ENCODE data around the gene BET1L. TPM values are rescaled to one million over a fixed set of nuclear protein-coding genes. Genes with fewer than 3 reads are reported as not detected.

BET1L gene, protein sequence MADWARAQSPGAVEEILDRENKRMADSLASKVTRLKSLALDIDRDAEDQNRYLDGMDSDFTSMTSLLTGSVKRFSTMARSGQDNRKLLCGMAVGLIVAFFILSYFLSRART
- polyA plus RNA-seq (2013, experiment 1 of 2), result 51.3 TPM
- polyA plus RNA-seq (2013, experiment 2 of 2), result 44.1 TPM

DNA sequence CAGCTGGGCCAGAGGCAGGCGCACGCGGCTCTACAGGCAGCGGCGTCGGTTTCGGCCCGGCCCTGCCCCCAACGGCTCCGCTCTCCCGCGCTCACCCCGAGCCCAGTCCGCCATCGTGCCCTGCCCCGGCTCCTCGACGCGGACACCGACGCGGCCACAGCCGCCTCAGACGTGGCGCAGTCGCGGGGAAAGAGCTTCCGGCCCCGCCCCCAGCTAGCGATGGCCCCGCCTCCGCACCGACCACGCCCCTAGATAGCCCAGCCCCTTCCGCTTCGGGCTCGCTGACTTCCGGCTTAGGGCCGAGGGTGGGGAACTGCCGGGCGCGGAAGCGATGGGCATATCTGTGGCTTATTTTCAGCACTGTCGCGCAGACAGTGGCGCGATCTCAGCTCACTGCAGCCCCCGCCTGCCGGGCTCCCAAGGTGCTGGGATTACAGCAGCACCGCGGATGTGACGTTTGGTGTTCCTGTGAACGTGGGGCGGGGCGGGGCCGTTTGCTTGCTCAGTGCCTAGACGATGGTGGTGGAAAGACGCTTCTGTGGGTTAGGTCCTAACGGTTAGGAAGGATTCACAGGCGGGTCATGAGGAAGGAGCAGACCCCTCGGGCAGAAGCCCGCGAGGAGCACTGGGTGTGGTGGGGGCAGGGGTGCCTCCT lies at the start of gene BET1L, which contains the start of gene RIC8A:
BET1L (minus strand) TSS at position 192 of the 655 bp plus-strand sequence; CDS start at position 114, 78 bp downstream.
RIC8A (plus strand) TSS at position 501 of the 655 bp plus-strand sequence. CDS start 1,147 bp downstream, outside the sequence.
- Histone ChIP-seq H3K27ac (ENCODE audit: low read depth, low read length, severe bottlenecking) (peak within 1 kb of the TSS; percentile 97), H3K36me3 (ENCODE audit: control insufficient read depth, insufficient read depth, low read length) (peaks cover 64% of the 10 kb centered on the region), H3K4me1 (ENCODE audit: control insufficient read depth, insufficient read depth, low read length, poor library complexity, severe bottlenecking) (peaks cover 26% of the 10 kb centered on the region), H3K9me3 (ENCODE audit: control insufficient read depth, low read length) (no peaks in the 10 kb centered on the region), H3K4me3 (ENCODE audit: extremely low read depth, insufficient read depth, low read length, poor library complexity, severe bottlenecking) (peak within 1 kb of the TSS; percentile 92)
- WGBS, 2 experiments (ENCODE audit: insufficient coverage in 2 of 2), result 0% methylated on average over 45 to 58 of the region's 63 CpGs

DNA sequence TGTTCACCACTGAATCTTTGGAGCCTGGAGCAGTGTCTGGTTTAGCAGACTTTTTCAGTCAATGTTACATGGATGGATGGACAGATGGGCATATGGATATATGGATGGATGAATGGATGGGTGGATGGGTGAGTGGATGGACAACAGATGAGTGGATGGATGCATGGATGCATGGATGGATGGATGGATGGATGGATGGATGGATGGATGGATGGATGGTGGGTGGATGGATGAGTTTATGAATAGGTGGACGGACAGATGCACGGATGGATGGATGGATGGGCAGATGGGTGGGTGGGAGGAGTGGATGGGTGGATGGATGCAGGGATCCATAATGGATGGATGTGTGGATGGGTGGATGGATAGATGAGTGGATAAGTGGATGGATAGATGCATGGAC lies 48.6 kb upstream of the BET1L start:
- Histone ChIP-seq H3K9me3 (ENCODE audit: control insufficient read depth, low read length) (no peaks in the 10 kb centered on the region), H3K4me3 (ENCODE audit: extremely low read depth, insufficient read depth, low read length, poor library complexity, severe bottlenecking) (no peak overlapping the region), H3K36me3 (ENCODE audit: control insufficient read depth, insufficient read depth, low read length) (peaks cover 33% of the 10 kb centered on the region), H3K27ac (ENCODE audit: low read depth, low read length, severe bottlenecking) (no peak overlapping the region), H3K4me1 (ENCODE audit: control insufficient read depth, insufficient read depth, low read length, poor library complexity, severe bottlenecking) (no peaks in the 10 kb centered on the region)
- WGBS, 2 experiments (ENCODE audit: insufficient coverage in 2 of 2), result 94 to 98% methylated on average over 2 of the region's 2 CpGs

DNA sequence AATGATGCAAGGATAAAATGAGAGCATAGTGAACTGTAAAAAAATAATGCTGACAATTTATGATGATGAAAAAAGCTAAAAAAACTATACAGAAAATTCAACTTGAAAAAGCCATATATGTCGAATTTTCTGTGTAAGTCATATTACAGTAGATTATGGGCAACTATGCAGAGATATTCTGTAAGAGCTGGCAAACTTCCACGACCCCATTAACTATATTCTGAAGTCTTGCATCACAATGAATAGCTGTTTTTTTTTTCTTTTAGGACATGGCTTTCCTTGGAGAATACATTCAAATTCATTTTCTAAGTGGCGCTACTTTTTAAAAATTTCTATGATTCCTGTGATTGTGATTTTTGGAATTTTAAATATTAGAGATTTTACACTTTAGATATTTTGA lies 48.0 kb upstream of the BET1L start:
- Histone ChIP-seq H3K36me3 (ENCODE audit: control insufficient read depth, insufficient read depth, low read length) (peaks cover 39% of the 10 kb centered on the region), H3K4me1 (ENCODE audit: control insufficient read depth, insufficient read depth, low read length, poor library complexity, severe bottlenecking) (no peaks in the 10 kb centered on the region), H3K9me3 (ENCODE audit: control insufficient read depth, low read length) (no peaks in the 10 kb centered on the region), H3K27ac (ENCODE audit: low read depth, low read length, severe bottlenecking) (no peak overlapping the region), H3K4me3 (ENCODE audit: extremely low read depth, insufficient read depth, low read length, poor library complexity, severe bottlenecking) (no peak overlapping the region)
- no CpG with 5 or more reads among the region's 3 CpGs for WGBS, 2 experiments (ENCODE audit: insufficient coverage in 2 of 2)

DNA sequence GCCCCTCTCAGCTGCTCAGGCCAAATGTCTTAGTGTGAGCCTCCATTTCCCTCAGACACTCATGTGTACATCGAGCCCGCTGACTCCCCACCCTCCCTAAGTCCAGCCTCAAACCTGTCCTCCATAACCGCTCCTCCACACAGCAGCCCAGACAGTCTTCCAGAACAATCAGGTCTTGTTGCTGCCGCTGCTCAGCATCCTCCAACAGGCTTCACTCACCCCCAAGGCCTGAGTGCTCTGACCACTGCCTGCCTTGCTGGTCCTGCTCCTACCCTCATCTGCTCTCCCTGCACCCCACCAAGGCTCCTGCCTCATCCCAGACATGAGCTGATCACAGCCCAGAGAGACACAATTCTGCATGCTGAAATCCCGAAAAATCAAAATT lies 46.7 kb upstream of the BET1L start:
- Histone ChIP-seq H3K4me1 (ENCODE audit: control insufficient read depth, insufficient read depth, low read length, poor library complexity, severe bottlenecking) (no peaks in the 10 kb centered on the region), H3K4me3 (ENCODE audit: extremely low read depth, insufficient read depth, low read length, poor library complexity, severe bottlenecking) (no peak overlapping the region), H3K36me3 (ENCODE audit: control insufficient read depth, insufficient read depth, low read length) (peaks cover 50% of the 10 kb centered on the region), H3K9me3 (ENCODE audit: control insufficient read depth, low read length) (no peaks in the 10 kb centered on the region), H3K27ac (ENCODE audit: low read depth, low read length, severe bottlenecking) (no peak overlapping the region)
- WGBS, 2 experiments (ENCODE audit: insufficient coverage in 2 of 2), result 88 to 98% methylated on average over 4 of the region's 5 CpGs

DNA sequence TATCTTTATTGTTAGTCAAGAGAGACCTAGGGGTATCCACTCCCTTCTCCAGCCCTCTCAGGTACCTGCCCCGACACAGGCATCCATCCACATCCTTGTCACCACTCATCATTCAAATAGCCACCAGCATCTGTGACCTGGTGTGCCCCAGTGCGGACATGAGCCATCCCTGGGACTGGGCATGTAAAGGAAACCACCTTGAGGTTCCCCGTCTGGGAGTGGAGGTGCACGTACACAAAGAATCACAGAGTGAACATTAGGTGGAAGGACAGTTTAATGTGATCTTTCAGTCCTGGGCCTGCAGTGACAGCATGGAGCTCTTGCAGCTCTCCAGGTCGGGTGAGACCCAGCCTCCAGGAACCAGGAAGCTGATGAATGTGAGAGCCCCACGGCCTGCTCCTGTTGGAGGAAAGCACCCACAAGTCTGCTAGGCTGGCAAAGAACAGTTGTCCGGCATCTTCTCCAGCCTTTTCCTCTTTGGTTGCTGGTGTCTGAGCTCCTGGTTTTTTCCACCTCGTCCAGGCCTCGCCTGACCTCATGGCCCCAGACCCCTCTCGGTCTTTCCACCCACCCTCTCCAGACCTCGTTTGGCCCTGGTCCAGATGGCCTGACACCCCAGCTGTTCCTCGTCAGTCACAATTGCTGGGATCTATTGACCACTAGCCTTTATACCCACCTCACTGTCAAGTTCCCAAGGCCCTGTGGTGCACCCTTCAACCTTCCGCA lies 46.1 kb upstream of the BET1L start:
- H3K4me1 ChIP-seq (ENCODE audit: control insufficient read depth, insufficient read depth, low read length, poor library complexity, severe bottlenecking), result no peaks in the 10 kb centered on the region
- WGBS, 2 experiments (ENCODE audit: insufficient coverage in 2 of 2), result 94% methylated on average over 12 to 13 of the region's 13 CpGs
- H3K9me3 ChIP-seq (ENCODE audit: control insufficient read depth, low read length), result no peaks in the 10 kb centered on the region
- H3K36me3 ChIP-seq (ENCODE audit: control insufficient read depth, insufficient read depth, low read length), result peaks cover 56% of the 10 kb centered on the region
- no peak overlapping the region for H3K4me3 ChIP-seq (ENCODE audit: extremely low read depth, insufficient read depth, low read length, poor library complexity, severe bottlenecking)
- no peak overlapping the region for H3K27ac ChIP-seq (ENCODE audit: low read depth, low read length, severe bottlenecking)

DNA sequence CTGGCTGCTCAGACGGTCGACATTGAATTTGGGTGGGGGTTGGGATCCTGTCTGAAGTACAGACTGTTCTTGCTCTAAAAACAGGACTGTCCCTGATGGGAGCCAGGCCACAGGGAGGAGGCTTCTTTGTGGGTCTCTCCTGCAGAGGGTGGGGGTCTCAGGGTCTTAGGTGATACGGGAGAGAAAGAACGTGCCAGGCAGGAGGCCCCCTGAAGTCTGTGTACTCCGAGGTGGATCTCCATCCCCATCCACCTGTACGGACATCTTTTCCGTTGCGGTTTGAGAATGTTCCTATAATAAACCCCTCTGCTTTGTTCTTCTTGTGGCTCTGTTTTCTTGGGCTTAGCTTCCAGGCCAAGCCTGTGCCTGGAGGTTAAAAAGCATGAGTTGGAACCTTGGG lies 45.5 kb upstream of the BET1L start:
- no peak overlapping the region for H3K27ac ChIP-seq (ENCODE audit: low read depth, low read length, severe bottlenecking)
- no peaks in the 10 kb centered on the region for H3K9me3 ChIP-seq (ENCODE audit: control insufficient read depth, low read length)
- H3K36me3 ChIP-seq (ENCODE audit: control insufficient read depth, insufficient read depth, low read length), result peaks cover 62% of the 10 kb centered on the region
- WGBS, 2 experiments (ENCODE audit: insufficient coverage in 2 of 2), result 90 to 97% methylated on average over 4 to 6 of the region's 8 CpGs
- H3K4me3 ChIP-seq (ENCODE audit: extremely low read depth, insufficient read depth, low read length, poor library complexity, severe bottlenecking), result no peak overlapping the region
- H3K4me1 ChIP-seq (ENCODE audit: control insufficient read depth, insufficient read depth, low read length, poor library complexity, severe bottlenecking), result no peaks in the 10 kb centered on the region

DNA sequence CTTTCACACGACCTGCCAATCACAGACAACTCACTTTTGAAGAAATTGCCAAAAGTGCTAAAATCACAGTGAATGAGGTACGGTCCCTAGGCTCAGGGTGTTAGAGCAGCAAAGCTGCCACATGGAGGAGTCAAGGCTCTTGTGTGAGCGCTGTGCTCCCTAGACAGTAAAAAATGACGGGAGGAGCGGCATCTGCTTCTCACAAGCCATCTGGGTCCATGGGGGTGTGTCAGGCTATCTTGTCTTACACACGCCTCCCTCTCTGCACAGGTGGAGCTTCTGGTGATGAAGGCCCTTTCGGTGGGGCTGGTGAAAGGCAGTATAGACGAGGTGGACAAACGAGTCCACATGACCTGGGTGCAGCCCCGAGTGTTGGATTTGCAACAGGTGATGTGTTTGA lies 44.4 kb upstream of the BET1L start:
- WGBS, 2 experiments (ENCODE audit: insufficient coverage in 2 of 2), result 90 to 97% methylated on average over 7 to 8 of the region's 10 CpGs
- Histone ChIP-seq H3K4me3 (ENCODE audit: extremely low read depth, insufficient read depth, low read length, poor library complexity, severe bottlenecking) (no peak overlapping the region), H3K9me3 (ENCODE audit: control insufficient read depth, low read length) (no peaks in the 10 kb centered on the region), H3K4me1 (ENCODE audit: control insufficient read depth, insufficient read depth, low read length, poor library complexity, severe bottlenecking) (no peaks in the 10 kb centered on the region), H3K36me3 (ENCODE audit: control insufficient read depth, insufficient read depth, low read length) (peaks cover 73% of the 10 kb centered on the region), H3K27ac (ENCODE audit: low read depth, low read length, severe bottlenecking) (no peak overlapping the region)

DNA sequence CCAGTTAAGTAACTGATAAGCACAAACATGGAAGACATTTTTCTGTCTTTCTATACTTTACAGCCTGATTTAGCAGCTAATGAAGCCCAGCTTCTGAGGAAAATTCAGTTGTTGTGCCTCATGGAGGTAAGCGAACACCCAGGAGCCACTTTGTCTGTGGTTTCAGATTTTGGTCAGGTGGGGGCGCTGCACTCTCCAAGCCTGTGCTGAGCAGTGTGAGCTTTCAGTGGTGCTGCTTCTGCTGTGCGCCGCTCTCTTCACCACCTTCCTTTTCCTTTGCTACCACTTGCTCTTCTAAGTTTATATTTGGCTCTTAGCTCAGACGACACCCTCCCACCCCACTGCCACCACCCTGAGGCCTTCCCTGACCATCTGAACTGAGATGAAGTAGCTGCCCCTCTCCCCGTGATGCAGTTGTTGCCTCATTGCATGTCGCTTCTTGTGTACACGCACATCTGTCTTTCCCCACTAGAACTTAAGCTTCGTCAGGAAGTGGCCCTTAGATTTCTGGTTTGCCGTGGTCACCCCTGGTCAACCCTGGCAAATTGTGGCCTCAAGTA lies 43.6 kb upstream of the BET1L start:
- H3K27ac ChIP-seq (ENCODE audit: low read depth, low read length, severe bottlenecking), result no peak overlapping the region
- no peaks in the 10 kb centered on the region for H3K4me1 ChIP-seq (ENCODE audit: control insufficient read depth, insufficient read depth, low read length, poor library complexity, severe bottlenecking)
- 77 to 81% methylated on average over 9 to 10 of the region's 10 CpGs for whole genome bisulfite sequencing, 2 experiments (ENCODE audit: insufficient coverage in 2 of 2)
- H3K36me3 ChIP-seq (ENCODE audit: control insufficient read depth, insufficient read depth, low read length), result peaks cover 80% of the 10 kb centered on the region
- H3K4me3 ChIP-seq (ENCODE audit: extremely low read depth, insufficient read depth, low read length, poor library complexity, severe bottlenecking), result no peak overlapping the region
- H3K9me3 ChIP-seq (ENCODE audit: control insufficient read depth, low read length), result no peaks in the 10 kb centered on the region

DNA sequence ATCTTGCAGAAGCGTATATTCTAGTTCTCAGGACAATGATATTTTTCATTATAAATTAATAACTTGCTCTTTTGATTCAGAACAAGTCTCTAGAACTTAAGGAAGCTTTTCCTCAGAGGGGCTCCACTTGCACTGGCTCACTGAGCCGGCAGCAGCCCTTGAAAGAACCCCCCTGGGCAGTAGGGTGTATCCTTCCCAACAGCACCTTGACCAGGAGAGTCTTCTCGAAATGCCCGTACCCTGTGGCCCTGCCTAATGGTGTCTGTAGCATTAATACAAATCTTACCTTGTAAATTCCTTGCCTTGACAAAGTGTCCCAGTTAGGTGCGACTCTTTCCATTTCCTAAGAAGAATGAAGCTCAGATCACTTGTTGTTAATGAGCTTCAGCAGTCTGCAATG lies 43.1 kb upstream of the BET1L start:
- Histone ChIP-seq H3K4me1 (ENCODE audit: control insufficient read depth, insufficient read depth, low read length, poor library complexity, severe bottlenecking) (no peaks in the 10 kb centered on the region), H3K36me3 (ENCODE audit: control insufficient read depth, insufficient read depth, low read length) (peaks cover 85% of the 10 kb centered on the region)

DNA sequence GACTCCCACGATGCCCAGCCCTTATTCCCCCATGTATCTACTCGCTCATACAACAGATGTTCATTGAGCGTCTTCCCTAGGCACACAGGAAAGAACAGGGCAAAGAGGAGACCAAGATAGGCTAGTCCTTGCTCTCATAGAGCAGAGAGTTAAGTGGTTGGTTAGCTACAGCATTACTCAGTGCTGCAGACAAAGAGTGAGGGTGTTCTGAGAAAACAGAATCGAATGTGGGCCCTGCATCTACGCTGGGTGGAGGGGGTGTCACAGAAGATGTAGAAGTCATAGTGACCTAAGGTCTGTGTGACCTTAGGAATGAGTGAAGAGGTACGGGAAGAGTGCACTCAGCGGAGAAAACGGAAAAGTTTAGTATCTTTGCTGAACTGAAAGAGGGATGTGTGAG lies 41.9 kb upstream of the BET1L start:
- Histone ChIP-seq H3K4me3 (ENCODE audit: extremely low read depth, insufficient read depth, low read length, poor library complexity, severe bottlenecking) (no peak overlapping the region), H3K36me3 (ENCODE audit: control insufficient read depth, insufficient read depth, low read length) (peaks cover 97% of the 10 kb centered on the region), H3K9me3 (ENCODE audit: control insufficient read depth, low read length) (no peaks in the 10 kb centered on the region), H3K4me1 (ENCODE audit: control insufficient read depth, insufficient read depth, low read length, poor library complexity, severe bottlenecking) (no peaks in the 10 kb centered on the region), H3K27ac (ENCODE audit: low read depth, low read length, severe bottlenecking) (no peak overlapping the region)
- WGBS, 2 experiments (ENCODE audit: insufficient coverage in 2 of 2), result 79 to 81% methylated on average over 7 to 8 of the region's 8 CpGs

More for the DNA sequence above, 43.1 kb upstream of the BET1L start:
- peak overlapping the region; percentile 16 for H3K27ac ChIP-seq (ENCODE audit: low read depth, low read length, severe bottlenecking)
- H3K4me3 ChIP-seq (ENCODE audit: extremely low read depth, insufficient read depth, low read length, poor library complexity, severe bottlenecking), result no peak overlapping the region
- no peaks in the 10 kb centered on the region for H3K9me3 ChIP-seq (ENCODE audit: control insufficient read depth, low read length)
- 75 to 88% methylated on average over 1 to 3 of the region's 5 CpGs for WGBS, 2 experiments (ENCODE audit: insufficient coverage in 2 of 2)

All from mesodermal cell (in vitro differentiated cells).